ENCODE measurements around the gene MLF2.

MLF2 gene

DNA sequence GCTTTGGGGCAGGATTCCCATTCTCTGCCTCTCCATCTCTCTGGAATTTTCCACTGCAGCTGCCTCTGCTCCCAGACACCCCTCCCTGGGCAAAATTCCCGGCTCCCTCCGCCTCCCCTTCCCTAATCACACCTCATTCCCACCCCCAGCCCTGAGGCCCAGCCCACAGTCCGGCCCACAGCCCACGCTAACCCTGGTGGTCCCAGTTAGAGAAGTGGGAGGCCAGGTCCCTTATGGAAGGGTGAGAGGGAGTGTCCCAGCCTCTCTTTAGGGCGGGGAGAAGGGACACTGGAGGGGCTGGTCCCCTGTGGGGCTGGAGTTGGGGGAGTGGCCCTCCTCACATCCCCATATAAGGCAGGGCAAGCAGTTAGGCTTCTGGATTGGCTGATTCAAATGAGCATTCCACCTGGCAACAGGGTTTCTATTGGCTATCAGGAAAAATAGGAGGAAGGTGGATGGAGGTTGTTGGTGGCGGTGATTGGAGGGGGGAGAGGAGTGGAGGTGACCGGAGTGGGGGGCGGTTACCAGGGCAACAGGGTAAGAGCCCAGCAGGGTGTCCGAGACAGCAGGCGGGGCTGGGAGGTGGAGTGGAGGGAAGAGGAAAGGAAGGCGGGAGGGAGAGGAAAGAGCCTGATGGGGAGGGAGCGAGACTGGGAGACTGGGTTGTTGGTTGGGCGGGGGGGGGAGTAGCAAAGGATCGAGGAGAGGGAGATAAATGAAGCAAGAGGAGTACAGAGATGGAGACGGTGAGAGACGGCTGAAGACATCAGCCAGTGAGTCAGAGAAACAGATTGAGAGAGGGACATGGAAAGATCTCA lies 11.3 kb upstream of the MLF2 start:
- TF ChIP-seq, protein P1, sequence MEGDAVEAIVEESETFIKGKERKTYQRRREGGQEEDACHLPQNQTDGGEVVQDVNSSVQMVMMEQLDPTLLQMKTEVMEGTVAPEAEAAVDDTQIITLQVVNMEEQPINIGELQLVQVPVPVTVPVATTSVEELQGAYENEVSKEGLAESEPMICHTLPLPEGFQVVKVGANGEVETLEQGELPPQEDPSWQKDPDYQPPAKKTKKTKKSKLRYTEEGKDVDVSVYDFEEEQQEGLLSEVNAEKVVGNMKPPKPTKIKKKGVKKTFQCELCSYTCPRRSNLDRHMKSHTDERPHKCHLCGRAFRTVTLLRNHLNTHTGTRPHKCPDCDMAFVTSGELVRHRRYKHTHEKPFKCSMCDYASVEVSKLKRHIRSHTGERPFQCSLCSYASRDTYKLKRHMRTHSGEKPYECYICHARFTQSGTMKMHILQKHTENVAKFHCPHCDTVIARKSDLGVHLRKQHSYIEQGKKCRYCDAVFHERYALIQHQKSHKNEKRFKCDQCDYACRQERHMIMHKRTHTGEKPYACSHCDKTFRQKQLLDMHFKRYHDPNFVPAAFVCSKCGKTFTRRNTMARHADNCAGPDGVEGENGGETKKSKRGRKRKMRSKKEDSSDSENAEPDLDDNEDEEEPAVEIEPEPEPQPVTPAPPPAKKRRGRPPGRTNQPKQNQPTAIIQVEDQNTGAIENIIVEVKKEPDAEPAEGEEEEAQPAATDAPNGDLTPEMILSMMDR (IDR thresholded peaks at IDR 0.05; ENCODE audit: insufficient read depth, missing control alignments): no peak
- FAIRE-seq (peak; percentile 38), DNase-seq (ENCODE audit: insufficient read length, low spot score) (peak; percentile 77)

DNA sequence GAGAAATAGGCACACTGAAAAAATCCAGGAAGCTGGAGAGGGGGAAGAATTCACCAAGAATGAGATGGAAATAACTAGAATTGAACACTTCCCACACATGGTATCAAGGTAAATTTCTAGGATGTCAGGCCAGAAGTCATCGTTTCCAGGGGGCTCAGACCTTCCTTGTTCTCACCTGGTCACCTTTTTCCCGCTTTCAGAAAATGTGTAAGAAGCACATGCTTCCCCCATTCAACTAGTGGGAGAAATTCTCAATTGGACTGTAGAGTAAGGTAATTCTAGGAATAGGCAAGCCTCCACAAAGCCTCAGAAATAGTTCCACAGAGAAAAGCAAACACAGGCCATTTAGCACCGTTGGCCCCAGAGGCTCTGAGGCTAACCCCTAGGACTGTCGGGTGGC lies 10.4 kb upstream of the MLF2 start:
- TF ChIP-seq, protein P1 (IDR thresholded peaks at IDR 0.05; ENCODE audit: insufficient read depth, missing control alignments): no peak
- DNase-seq (ENCODE audit: insufficient read length, low spot score) (no peak), FAIRE-seq (no peak)

DNA sequence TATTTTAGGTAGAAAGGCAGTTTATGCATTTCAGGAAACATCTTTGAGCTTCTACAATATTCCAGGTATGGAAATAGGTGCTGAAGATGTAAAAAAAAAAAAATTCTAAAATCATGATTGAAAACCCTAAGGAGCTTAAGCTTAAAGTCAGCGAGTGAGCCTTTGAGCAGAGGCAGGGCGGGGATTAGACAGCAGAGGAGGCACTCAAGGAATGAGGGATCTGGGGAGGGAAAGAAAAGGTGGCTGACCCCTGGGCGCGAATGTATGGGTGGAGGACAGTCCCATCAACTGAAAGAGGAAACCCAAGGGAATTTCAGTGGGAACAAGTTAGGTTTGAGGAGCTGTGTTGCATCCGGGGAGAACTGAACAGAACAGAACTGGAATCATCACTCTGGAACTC lies 6.8 kb upstream of the MLF2 start:
- FAIRE-seq (no peak), DNase-seq (ENCODE audit: insufficient read length, low spot score) (peak; percentile 20)
- TF ChIP-seq, protein P1 (IDR thresholded peaks at IDR 0.05; ENCODE audit: insufficient read depth, missing control alignments): no peak

DNA sequence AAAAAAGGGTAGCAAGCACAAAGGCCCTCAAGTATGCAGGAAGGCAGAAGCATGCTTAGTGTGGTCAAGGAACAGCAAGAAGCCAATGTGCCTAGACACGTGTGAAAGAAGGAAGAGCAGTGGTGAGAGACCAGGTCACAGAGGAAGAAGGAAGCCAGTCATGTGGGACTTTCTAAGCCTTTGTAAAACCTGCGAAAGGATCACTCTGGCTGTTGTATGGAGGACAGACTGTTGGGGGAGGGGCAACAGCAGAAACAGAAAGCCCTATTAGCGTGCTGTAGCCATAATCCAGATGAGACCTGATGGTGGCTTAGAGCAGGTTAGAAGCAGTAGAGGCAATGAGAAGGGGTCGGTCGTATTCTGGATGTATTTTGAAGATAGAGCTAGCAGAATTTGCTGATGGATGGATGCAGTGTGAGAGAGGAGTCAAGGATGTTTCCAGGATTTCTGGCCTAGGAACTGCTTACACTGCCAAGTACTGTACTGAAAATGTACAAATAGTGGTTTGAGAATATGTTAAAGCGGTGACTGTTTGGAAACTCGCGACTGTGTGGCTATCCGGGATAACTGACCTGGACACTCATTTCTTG lies 5.7 kb upstream of the MLF2 start:
- FAIRE-seq: peak; percentile 90
- TF ChIP-seq, protein P1 (IDR thresholded peaks at IDR 0.05; ENCODE audit: insufficient read depth, missing control alignments): no peak

DNA sequence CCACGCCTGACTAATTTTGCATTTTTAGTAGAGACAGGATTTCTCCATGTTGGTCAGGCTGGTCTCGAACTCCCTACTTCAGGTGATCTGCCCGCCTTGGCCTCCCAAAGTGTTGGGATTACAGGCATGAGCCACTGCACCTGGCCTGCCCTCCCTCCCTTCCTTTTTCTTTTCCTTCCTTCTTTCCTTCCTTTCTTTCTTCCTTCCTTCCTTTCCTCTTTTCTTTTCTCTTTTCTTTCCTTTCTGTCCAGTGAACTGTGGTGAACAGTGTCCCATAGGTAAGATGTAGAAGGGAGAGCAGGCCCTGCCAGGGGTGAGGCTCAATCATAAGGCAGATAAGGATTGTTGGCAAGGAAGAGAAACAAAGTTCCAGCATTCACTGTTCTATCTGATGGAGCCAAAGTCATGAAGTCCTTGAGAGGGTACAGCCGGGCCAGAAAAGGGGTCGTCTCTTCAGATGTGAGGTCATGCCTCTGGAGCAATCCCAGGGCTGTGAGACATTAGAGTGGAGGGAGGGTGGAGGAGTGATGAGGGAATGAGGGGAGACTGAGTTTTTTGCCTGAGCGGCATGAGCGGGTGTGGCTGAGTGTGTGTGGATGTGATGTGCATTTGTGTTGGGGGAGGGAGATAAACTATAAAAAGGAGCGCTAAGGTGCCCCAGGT lies 4.2 kb upstream of the MLF2 start:
- no peak for DNase-seq (ENCODE audit: insufficient read length, low spot score)
- FAIRE-seq: no peak
- TF ChIP-seq, protein P1 (IDR thresholded peaks at IDR 0.05; ENCODE audit: insufficient read depth, missing control alignments): no peak

More for the DNA sequence above, 5.7 kb upstream of the MLF2 start:
- DNase-seq (ENCODE audit: insufficient read length, low spot score): peak; percentile 53

DNA sequence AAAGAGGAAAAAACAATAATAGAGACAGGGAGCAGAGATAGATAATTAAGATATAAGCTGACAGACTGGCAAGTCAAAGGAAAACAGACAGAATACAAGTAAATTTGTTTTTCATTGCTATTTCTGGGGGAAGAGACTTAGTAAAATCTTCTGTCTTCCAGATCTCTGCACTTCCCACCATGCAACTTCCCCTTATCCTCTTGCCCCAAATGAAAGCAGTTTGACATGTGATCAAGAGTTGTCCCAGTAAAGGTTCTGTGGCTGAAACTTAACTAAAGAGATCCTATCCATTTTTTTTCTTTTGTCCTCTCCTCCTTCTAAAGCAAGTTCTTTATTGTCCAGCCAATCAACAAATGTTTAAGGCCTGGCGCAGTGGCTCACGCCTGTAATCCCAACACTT lies 1.5 kb upstream of the MLF2 start:
- DNase-seq (ENCODE audit: insufficient read length, low spot score) (no peak), FAIRE-seq (no peak)
- TF ChIP-seq, protein P1 (IDR thresholded peaks at IDR 0.05; ENCODE audit: insufficient read depth, missing control alignments): no peak

All from D721Med (cell line).